ENCODE measurements around the gene TDRD12. TPM values are rescaled to one million over a fixed set of nuclear protein-coding genes. Genes with fewer than 3 reads are reported as not detected.

The TDRD12 gene
- total RNA-seq, 4 donors from 2014 or later: 0.13 to 1.7 (median 1.2) TPM; not detected in 1

GRCh38 chr19:32862741-32863140 lies 143.2 kb downstream of the TDRD12 start:
- 93% methylated on average over 7 of the region's 14 CpGs; no CpG with 5 or more reads in 1 of the 2 donors for WGBS, 2 donors (ENCODE audit: low coverage in 1 of 2)
- no peaks in the 10 kb centered on the region for H3K9me3 ChIP-seq
- ATAC-seq: no peak
- no peaks in the 10 kb centered on the region for H3K4me1 ChIP-seq
- H3K27me3 ChIP-seq: peaks cover 15% of the 10 kb centered on the region
- no peak overlapping the region for H3K27ac ChIP-seq
- H3K4me3 ChIP-seq: no peak overlapping the region
- H3K36me3 ChIP-seq: no peaks in the 10 kb centered on the region
- no peak for TF ChIP-seq POLR2AphosphoS5 (IDR thresholded peaks at IDR 0.05)
- no peak for TF ChIP-seq POLR2A (IDR thresholded peaks at IDR 0.05)
- no peak for TF ChIP-seq EP300 (IDR thresholded peaks at IDR 0.05)

GRCh38 chr19:32863301-32863700 lies 143.7 kb downstream of the TDRD12 start:
- no peak for TF ChIP-seq POLR2A (IDR thresholded peaks at IDR 0.05)
- no peak for TF ChIP-seq EP300 (IDR thresholded peaks at IDR 0.05)
- no peak for TF ChIP-seq POLR2AphosphoS5 (IDR thresholded peaks at IDR 0.05)
- no peak for TF ChIP-seq CTCF (IDR thresholded peaks at IDR 0.05)
- H3K36me3 ChIP-seq: no peaks in the 10 kb centered on the region
- H3K27ac ChIP-seq: no peak overlapping the region
- H3K4me1 ChIP-seq: no peaks in the 10 kb centered on the region
- no peak for ATAC-seq
- no peak overlapping the region for H3K4me3 ChIP-seq
- WGBS, 2 donors (ENCODE audit: low coverage in 1 of 2): 91 to 100% methylated on average over 1 to 7 of the region's 8 CpGs
- H3K27me3 ChIP-seq: peaks cover 15% of the 10 kb centered on the region
- no peaks in the 10 kb centered on the region for H3K9me3 ChIP-seq

- WGBS, 2 donors (ENCODE audit: low coverage in 1 of 2): 64% methylated on average over 2 of the region's 13 CpGs; no CpG with 5 or more reads in 1 of the 2 donors
- Histone ChIP-seq H3K9me3 (no peaks in the 10 kb centered on the region), H3K4me1 (no peaks in the 10 kb centered on the region), H3K36me3 (no peaks in the 10 kb centered on the region), H3K27me3 (peaks cover 15% of the 10 kb centered on the region), H3K27ac (no peak overlapping the region), H3K4me3 (no peak overlapping the region)
- TF ChIP-seq EP300 (IDR thresholded peaks at IDR 0.05) (no peak), POLR2AphosphoS5 (IDR thresholded peaks at IDR 0.05) (no peak), POLR2A (IDR thresholded peaks at IDR 0.05) (no peak), CTCF (IDR thresholded peaks at IDR 0.05) (no peak)
- no peak for ATAC-seq
Observed at GRCh38 chr19:32863841-32864240, 144.3 kb downstream of the TDRD12 start.

GRCh38 chr19:32864318-32865007 lies 144.9 kb downstream of the TDRD12 start:
- Histone ChIP-seq H3K36me3 (no peaks in the 10 kb centered on the region), H3K27ac (no peak overlapping the region), H3K9me3 (no peaks in the 10 kb centered on the region), H3K4me3 (no peak overlapping the region), H3K4me1 (no peaks in the 10 kb centered on the region), H3K27me3 (peaks cover 15% of the 10 kb centered on the region)
- TF ChIP-seq EP300 (IDR thresholded peaks at IDR 0.05): no peak
- 9 to 73% methylated on average over 3 to 4 of the region's 35 CpGs for WGBS, 2 donors (ENCODE audit: low coverage in 1 of 2)
- no peak for ATAC-seq

- H3K4me3 ChIP-seq: no peak overlapping the region
- no peaks in the 10 kb centered on the region for H3K36me3 ChIP-seq
- H3K9me3 ChIP-seq: no peaks in the 10 kb centered on the region
- no peak overlapping the region for H3K27ac ChIP-seq
- ATAC-seq: no peak
- TF ChIP-seq CTCF (IDR thresholded peaks at IDR 0.05) (no peak), POLR2AphosphoS5 (IDR thresholded peaks at IDR 0.05) (no peak), EP300 (IDR thresholded peaks at IDR 0.05) (no peak), POLR2A (IDR thresholded peaks at IDR 0.05) (no peak)
- H3K4me1 ChIP-seq: no peaks in the 10 kb centered on the region
- H3K27me3 ChIP-seq: peaks cover 15% of the 10 kb centered on the region
- 20% methylated on average over 2 of the region's 6 CpGs; no CpG with 5 or more reads in 1 of the 2 donors for WGBS, 2 donors (ENCODE audit: low coverage in 1 of 2)
Observed at GRCh38 chr19:32865326-32865725, 145.8 kb downstream of the TDRD12 start.

GRCh38 chr19:32866061-32866460 lies 146.5 kb downstream of the TDRD12 start:
- Histone ChIP-seq H3K4me3 (no peak overlapping the region), H3K4me1 (no peaks in the 10 kb centered on the region), H3K27me3 (peaks cover 15% of the 10 kb centered on the region), H3K36me3 (no peaks in the 10 kb centered on the region), H3K27ac (no peak overlapping the region), H3K9me3 (no peaks in the 10 kb centered on the region)
- WGBS, 2 donors (ENCODE audit: low coverage in 1 of 2): 88 to 100% methylated on average over 1 to 2 of the region's 7 CpGs
- no peak for TF ChIP-seq POLR2A (IDR thresholded peaks at IDR 0.05)
- no peak for TF ChIP-seq POLR2AphosphoS5 (IDR thresholded peaks at IDR 0.05)
- no peak for TF ChIP-seq EP300 (IDR thresholded peaks at IDR 0.05)
- TF ChIP-seq CTCF (IDR thresholded peaks at IDR 0.05): no peak
- no peak for ATAC-seq
